GM23338 (cell line): ENCODE data around the gene MAP2K7. TPM values are rescaled to one million over a fixed set of nuclear protein-coding genes. Genes with fewer than 3 reads are reported as not detected.

ENCODE experiments used
- ATAC-seq: fragments of 200-7000 bp; cut with Tn5 transposase; 3 replicates; pipeline ENCODE4 v1.9.1; 2020
- DNase-seq: peaks from one replicate; pipeline ENCODE4 v3.0.0-alpha.2; 2015; ENCODE audit warnings: low spot score
- H2AFZ ChIP-seq: fragments of 200-600 bp; sonication (generic); 2 replicates; pipeline ENCODE4 v1.8.0; 2016; ENCODE audit warnings: antibody characterized with exemption, mild to moderate bottlenecking, moderate library complexity
- H3F3A ChIP-seq: fragments of 200-600 bp; sonication (generic); replicated peaks from 2 replicates; pipeline ENCODE4 v1.8.0; 2017; ENCODE audit warnings: antibody characterized with exemption, mixed run types, low read depth
- H3K27ac ChIP-seq: fragments of 200-600 bp; sonication (generic); 2 replicates; pipeline ENCODE4 v1.6.1; 2016; ENCODE audit warnings: low read depth
- H3K27me3 ChIP-seq: fragments of 200-600 bp; sonication (generic); 2 replicates; pipeline ENCODE4 v1.8.0; 2016; ENCODE audit warnings: mild to moderate bottlenecking, mixed run types, moderate library complexity; ENCODE audit not compliant: insufficient read depth
- H3K36me3 ChIP-seq: fragments of 200-600 bp; sonication (generic); 2 replicates; pipeline ENCODE4 v1.8.0; 2016; ENCODE audit warnings: mild to moderate bottlenecking; ENCODE audit not compliant: insufficient read depth
- H3K4me1 ChIP-seq: fragments of 200-600 bp; sonication (generic); 2 replicates; pipeline ENCODE4 v1.8.0; 2016; ENCODE audit warnings: mild to moderate bottlenecking, moderate library complexity; ENCODE audit not compliant: insufficient read depth
- H3K4me2 ChIP-seq: fragments of 200-600 bp; sonication (generic); 2 replicates; pipeline ENCODE4 v1.7.1; 2017; ENCODE audit warnings: mixed run types
- H3K4me3 ChIP-seq: fragments of 200-600 bp; sonication (generic); 2 replicates; pipeline ENCODE4 v1.6.1; 2016; ENCODE audit warnings: mixed run types
- H3K79me2 ChIP-seq: fragments of 200-600 bp; sonication (generic); replicated peaks from 2 replicates; pipeline ENCODE4 v1.8.0; 2017; ENCODE audit warnings: mild to moderate bottlenecking; ENCODE audit not compliant: insufficient read depth
- H3K9me2 ChIP-seq: fragments of 200-600 bp; sonication (generic); 2 replicates; pipeline ENCODE4 v1.8.0; 2017; ENCODE audit not compliant: insufficient read depth
- H4K20me1 ChIP-seq: fragments of 200-600 bp; sonication (generic); replicated peaks from 2 replicates; pipeline ENCODE4 v1.8.0; 2017; ENCODE audit warnings: mild to moderate bottlenecking; ENCODE audit not compliant: insufficient read depth
- H3K27ac Mint-ChIP-seq: 2 replicates; pipeline ENCODE4 v1.8.0; 2020; ENCODE audit warnings: inconsistent platforms, mild to moderate bottlenecking, moderate library complexity, mixed read lengths
- H3K27me3 Mint-ChIP-seq: 3 replicates; pipeline ENCODE4 v1.8.0; 2022; ENCODE audit warnings: low read depth, mild to moderate bottlenecking, moderate library complexity, mixed read lengths, inconsistent platforms; ENCODE audit not compliant: insufficient read depth, poor library complexity
- H3K36me3 Mint-ChIP-seq: 3 replicates; pipeline ENCODE4 v1.8.0; 2021; ENCODE audit warnings: low read depth, mild to moderate bottlenecking, inconsistent platforms, moderate library complexity, mixed read lengths
- H3K4me1 Mint-ChIP-seq: 3 replicates; pipeline ENCODE4 v1.8.0; 2020; ENCODE audit warnings: mild to moderate bottlenecking, inconsistent platforms, mixed read lengths
- H3K4me3 Mint-ChIP-seq: 3 replicates; pipeline ENCODE4 v1.8.0; 2021; ENCODE audit warnings: moderate library complexity, mild to moderate bottlenecking, inconsistent platforms, mixed read lengths
- H3K9me3 Mint-ChIP-seq: 3 replicates; pipeline ENCODE4 v1.8.0; 2020; ENCODE audit warnings: moderate library complexity, mild to moderate bottlenecking, inconsistent platforms, mixed read lengths
- CREB1 ChIP-seq: fragments of 250-450 bp; sonication (Bioruptor Pico); IDR thresholded peaks from 2 replicates; pipeline ENCODE4 v1.5.0; 2020; ENCODE audit warnings: low read depth, mild to moderate bottlenecking, moderate library complexity
- EZH2 ChIP-seq: fragments of 200-600 bp; sonication (generic); IDR thresholded peaks from one replicate; pipeline ENCODE4 v1.8.0; 2017; ENCODE audit warnings: antibody characterized with exemption, mild to moderate bottlenecking, low read depth; ENCODE audit not compliant: unreplicated experiment
- EZH2phosphoT487 ChIP-seq: fragments of 200-600 bp; sonication (generic); IDR thresholded peaks from one replicate; pipeline ENCODE4 v1.8.1; 2018; ENCODE audit warnings: antibody characterized with exemption; ENCODE audit not compliant: unreplicated experiment
- JUNB ChIP-seq: IDR thresholded peaks from one replicate; pipeline ENCODE4 v1.6.1; 2016; ENCODE audit warnings: antibody characterized with exemption; ENCODE audit not compliant: unreplicated experiment
- NANOG ChIP-seq: IDR thresholded peaks from 2 replicates; pipeline ENCODE4 v1.6.1; 2016; ENCODE audit warnings: antibody characterized with exemption, borderline replicate concordance
- POLR2AphosphoS5 ChIP-seq: IDR thresholded peaks from 2 replicates; pipeline ENCODE4 v1.6.1; 2016; ENCODE audit warnings: antibody characterized with exemption, low read depth
- STAT1 ChIP-seq: IDR thresholded peaks from one replicate; pipeline ENCODE4 v1.6.1; 2016; ENCODE audit warnings: antibody characterized with exemption; ENCODE audit not compliant: unreplicated experiment
- ZNF114 ChIP-seq: fragments of 250-450 bp; sonication (Bioruptor Pico); IDR thresholded peaks from 2 replicates; pipeline ENCODE4 v1.5.0; 2020; ENCODE audit warnings: mild to moderate bottlenecking, moderate library complexity
- ZNF331 ChIP-seq: fragments of 250-450 bp; sonication (Bioruptor Pico); IDR thresholded peaks from 2 replicates; pipeline ENCODE4 v1.5.0; 2020; ENCODE audit warnings: low read depth, mild to moderate bottlenecking, moderate library complexity
- polyA plus RNA-seq: library from polyadenylated mRNA; unstranded; fragments of >200 nt; fragmentation: Nextera tagmentation; extraction: Ambion mirVana; gene quantifications from 2 replicates; pipeline ENCODE4 v1.2.1, GENCODE V29; 2016
- total RNA-seq: library from RNA; depleted of rRNA; stranded (reverse); fragments of >200 nt; shearing (Covaris generic); gene quantifications from 2 replicates; pipeline ENCODE4 v1.2.3, GENCODE V29; 2014
- TF ChIP-seq, protein P1 (sequence below): IDR thresholded peaks from 2 replicates; pipeline ENCODE4 v1.6.1; 2016; ENCODE audit warnings: antibody characterized with exemption
- TF ChIP-seq, protein P2 (sequence below): fragments of 250-450 bp; sonication (Bioruptor Pico); IDR thresholded peaks from 2 replicates; pipeline ENCODE4 v1.5.0; 2020; ENCODE audit warnings: mild to moderate bottlenecking, moderate library complexity

MAP2K7 gene
- total and polyA plus RNA-seq, 2 experiments from 2014 or later = 11.3 to 22.6 TPM

DNA sequence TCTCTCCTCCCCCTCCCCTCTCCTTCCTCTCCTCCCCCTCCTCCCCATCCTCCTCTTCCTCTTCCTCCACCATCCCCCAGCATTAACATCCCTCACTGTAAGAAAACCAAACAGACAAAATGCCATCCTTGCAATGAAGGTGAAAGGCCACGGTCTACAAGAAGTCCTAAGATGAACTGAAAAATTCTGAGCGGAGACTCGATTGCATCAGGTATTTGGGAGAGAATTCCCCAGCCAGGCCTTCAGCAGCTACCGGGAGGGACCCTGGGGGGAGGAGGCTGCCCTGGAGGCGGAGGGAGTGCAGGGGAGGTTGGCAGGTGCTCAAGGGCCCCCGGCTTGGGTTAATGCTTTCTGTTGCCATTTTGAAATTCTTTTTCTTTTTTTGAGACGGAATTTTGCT lies 49.9 kb downstream of the MAP2K7 start:
- TF ChIP-seq EZH2phosphoT487 = no peak
- no peak for TF ChIP-seq JUNB
- H3K4me3 ChIP-seq = no peak overlapping the region
- H4K20me1 ChIP-seq = no peaks in the 10 kb centered on the region
- Mint-ChIP-seq H3K4me3 (no peak overlapping the region; the same call in 2 of the 3 replicates), H3K4me1 (peaks cover 7% of the 10 kb centered on the region), H3K27me3 (peaks cover 23% of the 10 kb centered on the region), H3K36me3 (peaks cover 15% of the 10 kb centered on the region; the same call in 2 of the 3 replicates), H3K9me3 (peaks cover 7% of the 10 kb centered on the region), H3K27ac (peak overlapping the region; percentile 59; the same call in 1 of the 2 replicates)
- no peak overlapping the region for H3K4me2 ChIP-seq
- H3K9me2 ChIP-seq = no peaks in the 10 kb centered on the region
- H3F3A ChIP-seq = 0 out of 2 replicates have a peak, but pooled peaks cover 5% of the 10 kb centered on the region
- H2AFZ ChIP-seq = no peak overlapping the region
- peak; percentile 55 for DNase-seq
- H3K4me1 ChIP-seq = no peaks in the 10 kb centered on the region; the same call in 1 of the 2 replicates
- no peaks in the 10 kb centered on the region for H3K36me3 ChIP-seq
- H3K27me3 ChIP-seq = no peaks in the 10 kb centered on the region
- no peaks in the 10 kb centered on the region for H3K79me2 ChIP-seq
- no peak overlapping the region for H3K27ac ChIP-seq
- ATAC-seq = no peak

DNA sequence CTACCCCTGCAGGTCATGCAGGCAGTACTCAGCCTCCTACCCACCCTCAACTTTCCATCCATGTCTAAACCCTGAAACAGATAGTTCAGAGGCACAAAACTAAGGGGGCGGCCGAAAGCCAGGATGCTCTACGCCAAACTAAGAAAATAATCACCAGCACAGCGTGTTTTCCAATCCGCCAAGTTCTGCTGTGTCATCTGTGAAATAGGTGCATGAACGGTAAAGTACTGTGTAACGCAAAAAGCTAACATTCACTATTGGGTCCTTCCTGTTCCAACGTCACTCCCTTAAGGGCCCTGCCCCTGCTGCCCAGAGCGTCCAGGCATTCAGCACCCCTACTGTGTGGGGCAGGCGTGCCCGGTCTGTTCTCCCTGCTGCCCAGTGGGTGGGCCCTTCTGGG lies 52.0 kb downstream of the MAP2K7 start:
- H2AFZ ChIP-seq = no peak overlapping the region
- Mint-ChIP-seq H3K9me3 (peaks cover 7% of the 10 kb centered on the region), H3K27ac (no peak overlapping the region), H3K4me3 (no peak overlapping the region), H3K4me1 (peaks cover 15% of the 10 kb centered on the region), H3K36me3 (peaks cover 15% of the 10 kb centered on the region; the same call in 2 of the 3 replicates), H3K27me3 (peaks cover 27% of the 10 kb centered on the region)
- H3K27me3 ChIP-seq = no peaks in the 10 kb centered on the region
- H4K20me1 ChIP-seq = no peaks in the 10 kb centered on the region
- no peak overlapping the region for H3K4me2 ChIP-seq
- DNase-seq (no peak), ATAC-seq (no peak)
- H3K9me2 ChIP-seq = no peaks in the 10 kb centered on the region
- no peaks in the 10 kb centered on the region for H3K79me2 ChIP-seq
- H3K27ac ChIP-seq = no peak overlapping the region
- no peaks in the 10 kb centered on the region; the same call in 1 of the 2 replicates for H3K4me1 ChIP-seq
- H3F3A ChIP-seq = peaks cover 8% of the 10 kb centered on the region; the same call in 1 of the 2 replicates
- H3K36me3 ChIP-seq = peaks cover 2% of the 10 kb centered on the region; the same call in 1 of the 2 replicates
- TF ChIP-seq STAT1 = no peak
- TF ChIP-seq EZH2phosphoT487 = no peak
- no peak for TF ChIP-seq JUNB
- no peak overlapping the region for H3K4me3 ChIP-seq

DNA sequence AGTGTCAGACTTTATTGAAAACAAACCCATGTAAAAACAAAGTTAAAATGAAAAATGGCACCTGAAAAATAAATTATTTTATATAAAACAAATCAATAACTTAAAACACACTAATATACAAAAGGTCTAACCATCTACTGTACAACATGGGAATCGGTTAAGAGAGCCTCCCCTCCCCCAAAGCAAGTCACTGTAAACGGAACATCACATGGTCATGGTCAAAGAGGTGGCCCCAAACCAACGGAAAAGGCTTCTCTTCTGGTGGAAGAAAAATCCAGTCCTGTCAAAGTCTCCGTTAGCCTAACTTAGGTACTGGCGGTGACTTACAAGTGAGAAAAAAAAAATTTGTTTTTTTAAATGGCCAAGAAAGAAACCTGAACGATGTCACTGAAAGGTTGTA lies 55.5 kb downstream of the MAP2K7 start:
- Histone ChIP-seq H3K27me3 (no peaks in the 10 kb centered on the region), H3F3A (peaks cover 19% of the 10 kb centered on the region; the same call in 1 of the 2 replicates), H3K4me1 (no peaks in the 10 kb centered on the region), H4K20me1 (peaks cover 11% of the 10 kb centered on the region; the same call in 1 of the 2 replicates), H3K9me2 (no peaks in the 10 kb centered on the region), H2AFZ (no peak overlapping the region), H3K4me3 (no peak overlapping the region), H3K79me2 (no peaks in the 10 kb centered on the region), H3K27ac (0 out of 2 replicates have a peak overlapping the region, but pooled peaks have one; percentile 48), H3K36me3 (peaks cover 15% of the 10 kb centered on the region), H3K4me2 (no peak overlapping the region)
- Mint-ChIP-seq H3K27ac (no peak overlapping the region), H3K27me3 (peaks cover 14% of the 10 kb centered on the region), H3K36me3 (peaks cover 32% of the 10 kb centered on the region), H3K4me3 (no peak overlapping the region), H3K9me3 (0 out of 3 replicates have a peak, but pooled peaks cover 4% of the 10 kb centered on the region), H3K4me1 (peaks cover 10% of the 10 kb centered on the region; the same call in 2 of the 3 replicates)
- DNase-seq = no peak
- no peak for ATAC-seq
- TF ChIP-seq NANOG (no peak), CREB1 (no peak), JUNB (no peak), EZH2 (no peak), POLR2AphosphoS5 (no peak), ZNF114 (CRISPR knock-in tag) (no peak), ZNF331 (CRISPR knock-in tag) (no peak)
- TF ChIP-seq, protein P1, sequence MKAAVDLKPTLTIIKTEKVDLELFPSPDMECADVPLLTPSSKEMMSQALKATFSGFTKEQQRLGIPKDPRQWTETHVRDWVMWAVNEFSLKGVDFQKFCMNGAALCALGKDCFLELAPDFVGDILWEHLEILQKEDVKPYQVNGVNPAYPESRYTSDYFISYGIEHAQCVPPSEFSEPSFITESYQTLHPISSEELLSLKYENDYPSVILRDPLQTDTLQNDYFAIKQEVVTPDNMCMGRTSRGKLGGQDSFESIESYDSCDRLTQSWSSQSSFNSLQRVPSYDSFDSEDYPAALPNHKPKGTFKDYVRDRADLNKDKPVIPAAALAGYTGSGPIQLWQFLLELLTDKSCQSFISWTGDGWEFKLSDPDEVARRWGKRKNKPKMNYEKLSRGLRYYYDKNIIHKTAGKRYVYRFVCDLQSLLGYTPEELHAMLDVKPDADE = no peak
- TF ChIP-seq, protein P2, sequence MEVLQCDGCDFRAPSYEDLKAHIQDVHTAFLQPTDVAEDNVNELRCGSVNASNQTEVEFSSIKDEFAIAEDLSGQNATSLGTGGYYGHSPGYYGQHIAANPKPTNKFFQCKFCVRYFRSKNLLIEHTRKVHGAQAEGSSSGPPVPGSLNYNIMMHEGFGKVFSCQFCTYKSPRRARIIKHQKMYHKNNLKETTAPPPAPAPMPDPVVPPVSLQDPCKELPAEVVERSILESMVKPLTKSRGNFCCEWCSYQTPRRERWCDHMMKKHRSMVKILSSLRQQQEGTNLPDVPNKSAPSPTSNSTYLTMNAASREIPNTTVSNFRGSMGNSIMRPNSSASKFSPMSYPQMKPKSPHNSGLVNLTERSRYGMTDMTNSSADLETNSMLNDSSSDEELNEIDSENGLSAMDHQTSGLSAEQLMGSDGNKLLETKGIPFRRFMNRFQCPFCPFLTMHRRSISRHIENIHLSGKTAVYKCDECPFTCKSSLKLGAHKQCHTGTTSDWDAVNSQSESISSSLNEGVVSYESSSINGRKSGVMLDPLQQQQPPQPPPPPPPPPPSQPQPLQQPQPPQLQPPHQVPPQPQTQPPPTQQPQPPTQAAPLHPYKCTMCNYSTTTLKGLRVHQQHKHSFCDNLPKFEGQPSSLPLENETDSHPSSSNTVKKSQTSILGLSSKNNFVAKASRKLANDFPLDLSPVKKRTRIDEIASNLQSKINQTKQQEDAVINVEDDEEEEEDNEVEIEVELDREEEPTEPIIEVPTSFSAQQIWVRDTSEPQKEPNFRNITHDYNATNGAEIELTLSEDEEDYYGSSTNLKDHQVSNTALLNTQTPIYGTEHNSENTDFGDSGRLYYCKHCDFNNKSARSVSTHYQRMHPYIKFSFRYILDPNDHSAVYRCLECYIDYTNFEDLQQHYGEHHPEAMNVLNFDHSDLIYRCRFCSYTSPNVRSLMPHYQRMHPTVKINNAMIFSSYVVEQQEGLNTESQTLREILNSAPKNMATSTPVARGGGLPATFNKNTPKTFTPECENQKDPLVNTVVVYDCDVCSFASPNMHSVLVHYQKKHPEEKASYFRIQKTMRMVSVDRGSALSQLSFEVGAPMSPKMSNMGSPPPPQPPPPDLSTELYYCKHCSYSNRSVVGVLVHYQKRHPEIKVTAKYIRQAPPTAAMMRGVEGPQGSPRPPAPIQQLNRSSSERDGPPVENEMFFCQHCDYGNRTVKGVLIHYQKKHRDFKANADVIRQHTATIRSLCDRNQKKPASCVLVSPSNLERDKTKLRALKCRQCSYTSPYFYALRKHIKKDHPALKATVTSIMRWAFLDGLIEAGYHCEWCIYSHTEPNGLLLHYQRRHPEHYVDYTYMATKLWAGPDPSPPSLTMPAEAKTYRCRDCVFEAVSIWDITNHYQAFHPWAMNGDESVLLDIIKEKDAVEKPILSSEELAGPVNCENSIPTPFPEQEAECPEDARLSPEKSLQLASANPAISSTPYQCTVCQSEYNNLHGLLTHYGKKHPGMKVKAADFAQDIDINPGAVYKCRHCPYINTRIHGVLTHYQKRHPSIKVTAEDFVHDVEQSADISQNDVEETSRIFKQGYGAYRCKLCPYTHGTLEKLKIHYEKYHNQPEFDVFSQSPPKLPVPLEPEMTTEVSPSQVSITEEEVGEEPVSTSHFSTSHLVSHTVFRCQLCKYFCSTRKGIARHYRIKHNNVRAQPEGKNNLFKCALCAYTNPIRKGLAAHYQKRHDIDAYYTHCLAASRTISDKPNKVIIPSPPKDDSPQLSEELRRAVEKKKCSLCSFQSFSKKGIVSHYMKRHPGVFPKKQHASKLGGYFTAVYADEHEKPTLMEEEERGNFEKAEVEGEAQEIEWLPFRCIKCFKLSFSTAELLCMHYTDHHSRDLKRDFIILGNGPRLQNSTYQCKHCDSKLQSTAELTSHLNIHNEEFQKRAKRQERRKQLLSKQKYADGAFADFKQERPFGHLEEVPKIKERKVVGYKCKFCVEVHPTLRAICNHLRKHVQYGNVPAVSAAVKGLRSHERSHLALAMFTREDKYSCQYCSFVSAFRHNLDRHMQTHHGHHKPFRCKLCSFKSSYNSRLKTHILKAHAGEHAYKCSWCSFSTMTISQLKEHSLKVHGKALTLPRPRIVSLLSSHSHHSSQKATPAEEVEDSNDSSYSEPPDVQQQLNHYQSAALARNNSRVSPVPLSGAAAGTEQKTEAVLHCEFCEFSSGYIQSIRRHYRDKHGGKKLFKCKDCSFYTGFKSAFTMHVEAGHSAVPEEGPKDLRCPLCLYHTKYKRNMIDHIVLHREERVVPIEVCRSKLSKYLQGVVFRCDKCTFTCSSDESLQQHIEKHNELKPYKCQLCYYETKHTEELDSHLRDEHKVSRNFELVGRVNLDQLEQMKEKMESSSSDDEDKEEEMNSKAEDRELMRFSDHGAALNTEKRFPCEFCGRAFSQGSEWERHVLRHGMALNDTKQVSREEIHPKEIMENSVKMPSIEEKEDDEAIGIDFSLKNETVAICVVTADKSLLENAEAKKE = no peak
